GM04503 (cell line): Measurements from ENCODE around the gene C9orf43.
"Not testable (repeated sequence)": the region's sequence is repeated elsewhere in the genome, so short reads cannot be mapped to it uniquely, and the experiment has no call there.

ENCODE experiments used
- DNase-seq: peaks from one replicate; pipeline ENCODE4 v3.0.0-alpha.2; 2012; ENCODE audit warnings: low read depth

Gene C9orf43

DNA sequence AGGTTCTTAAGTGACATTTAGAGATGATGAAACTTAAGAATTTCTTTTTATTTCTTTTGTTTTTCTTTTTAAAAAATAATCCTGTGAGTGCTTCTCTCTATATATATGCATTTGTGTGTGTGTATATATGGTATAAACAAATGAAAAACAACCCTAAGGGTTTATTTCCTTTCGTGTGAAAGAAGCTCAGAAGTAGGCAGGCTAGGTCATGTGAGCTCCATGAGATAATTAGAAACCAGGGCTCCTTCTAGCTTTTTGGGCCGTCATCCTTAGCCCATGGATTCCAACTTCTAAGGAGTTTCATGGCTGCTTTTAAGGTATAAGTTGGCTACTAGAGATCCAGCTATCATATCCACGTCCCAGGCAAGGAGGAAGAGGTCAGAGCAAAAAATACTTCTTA is 11.2 kb downstream of the C9orf43 start:
- DNase-seq = no peak

- DNase-seq = no peak
These were observed 14.5 kb downstream of the C9orf43 start for GRCh38 chr9:113425072-113425471.

DNA sequence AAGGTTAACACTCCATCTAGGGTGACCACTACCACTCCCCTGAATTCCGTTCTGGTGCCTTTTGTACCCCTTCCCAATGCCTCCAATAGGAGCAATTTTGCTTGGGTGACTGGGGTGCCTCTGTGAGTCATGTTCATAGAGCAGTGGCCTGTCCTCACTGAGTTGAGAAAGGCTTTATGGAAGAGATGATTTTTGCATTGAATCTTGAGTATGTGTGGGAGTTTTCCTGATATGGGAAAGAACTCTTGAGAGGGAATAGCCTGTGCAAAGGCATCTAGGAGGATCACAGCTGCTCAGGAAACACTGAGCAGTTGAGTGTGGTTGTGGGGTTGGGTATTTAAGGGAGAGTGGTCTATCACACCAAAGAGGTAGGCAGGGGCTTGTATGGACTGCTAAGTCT is 16.2 kb downstream of the C9orf43 start:
- DNase-seq = no peak

DNA sequence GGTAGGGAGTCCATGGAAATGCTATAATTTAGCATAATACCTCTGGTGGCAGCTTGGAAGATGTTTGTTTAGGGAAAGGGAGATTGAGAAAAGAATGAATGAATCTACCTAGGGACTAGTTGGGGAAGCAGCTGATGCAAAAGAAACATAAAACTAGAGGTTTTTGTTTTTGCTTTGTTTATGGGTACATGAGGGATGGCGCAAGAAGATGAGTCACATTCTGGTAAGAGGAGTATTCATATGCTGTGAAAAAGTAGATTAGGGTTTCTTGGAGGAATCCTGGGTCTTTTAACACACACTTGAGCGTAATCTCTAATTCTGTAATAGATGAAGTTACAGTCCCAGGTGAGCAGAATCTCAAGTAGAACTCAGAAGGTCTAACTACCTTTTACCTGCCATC is 17.1 kb downstream of the C9orf43 start:
- DNase-seq = no peak

GRCh38 chr9:113428062-113428615 is 17.6 kb downstream of the C9orf43 start:
- DNase-seq = no peak

GRCh38 chr9:113431191-113431590 is 20.6 kb downstream of the C9orf43 start:
- no peak for DNase-seq

DNA sequence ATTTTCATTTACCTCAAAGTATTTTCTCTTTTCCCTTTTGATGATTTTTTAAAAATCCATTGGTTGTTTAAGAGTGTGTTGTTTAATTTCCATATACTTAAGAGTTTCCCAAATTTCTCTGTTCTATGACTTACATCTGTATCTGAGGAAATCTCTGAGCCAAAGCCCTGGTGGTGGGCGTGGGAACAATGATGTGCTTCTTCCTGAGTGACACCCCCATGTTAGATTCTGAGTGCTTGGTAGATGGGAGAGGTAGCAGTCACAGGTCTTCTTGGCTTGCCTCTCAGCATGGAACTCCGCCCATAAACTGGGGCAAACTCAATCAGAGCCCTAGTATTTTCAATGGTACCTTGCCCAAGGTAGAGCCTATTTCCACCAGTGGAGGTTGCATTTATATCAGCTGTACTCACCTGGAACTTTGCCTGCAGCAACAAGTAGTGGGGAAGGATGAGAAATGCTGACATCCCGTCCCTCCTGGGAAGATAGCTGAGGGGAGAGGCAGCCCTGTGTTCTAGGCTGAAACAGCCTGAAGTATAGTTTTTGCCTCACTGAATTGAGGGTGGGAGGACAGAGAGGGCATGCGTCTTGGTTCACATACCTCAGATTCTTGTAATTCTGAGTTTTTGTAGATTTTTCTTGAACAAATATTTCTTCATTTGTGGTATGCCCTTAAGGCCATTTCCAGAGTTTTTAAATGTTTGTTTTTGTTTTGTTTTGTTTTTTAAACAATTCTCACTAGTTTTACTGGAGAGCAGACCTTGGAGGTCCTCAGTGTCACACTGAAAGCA is 26.4 kb downstream of the C9orf43 start:
- peak; percentile 35 for DNase-seq

DNA sequence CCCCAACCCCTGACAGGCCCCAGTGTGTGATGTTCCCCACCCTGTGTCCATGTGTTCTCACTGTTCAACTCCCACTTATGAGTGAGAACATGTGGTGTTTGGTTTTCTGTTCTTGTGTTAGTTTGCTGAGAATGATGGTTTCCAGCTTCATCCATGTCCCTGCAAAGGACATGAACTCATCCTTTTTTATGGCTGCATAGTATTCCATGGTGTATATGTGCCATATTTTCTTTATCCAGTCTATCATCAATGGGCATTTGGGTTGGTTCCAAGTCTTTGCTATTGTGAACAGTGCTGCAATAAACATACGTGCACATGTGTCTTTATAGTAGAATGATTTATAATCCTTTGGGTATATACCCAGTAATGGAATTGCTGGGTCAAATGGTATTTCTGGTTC is 27.2 kb downstream of the C9orf43 start:
- DNase-seq = not testable (repeated sequence)

DNA sequence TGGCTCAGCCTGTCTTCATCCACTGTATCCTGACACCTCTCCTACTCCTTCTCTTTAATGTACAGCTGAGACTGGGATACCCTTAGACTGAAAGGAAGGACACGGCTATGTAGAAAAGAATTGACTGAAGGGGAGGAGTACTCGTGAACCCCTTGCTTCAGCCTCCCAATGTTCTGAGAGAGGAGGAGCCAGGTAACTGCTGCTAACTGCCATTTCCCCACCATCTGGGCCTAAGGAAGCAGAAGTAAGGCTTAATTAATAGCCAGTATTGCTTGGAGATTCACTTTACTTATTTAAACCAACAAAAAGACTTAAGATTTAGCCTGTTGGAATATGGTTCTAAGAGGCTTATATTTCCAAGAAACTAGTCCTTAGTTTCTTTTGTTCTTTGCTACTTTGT is 34.2 kb downstream of the C9orf43 start:
- DNase-seq = no peak

DNA sequence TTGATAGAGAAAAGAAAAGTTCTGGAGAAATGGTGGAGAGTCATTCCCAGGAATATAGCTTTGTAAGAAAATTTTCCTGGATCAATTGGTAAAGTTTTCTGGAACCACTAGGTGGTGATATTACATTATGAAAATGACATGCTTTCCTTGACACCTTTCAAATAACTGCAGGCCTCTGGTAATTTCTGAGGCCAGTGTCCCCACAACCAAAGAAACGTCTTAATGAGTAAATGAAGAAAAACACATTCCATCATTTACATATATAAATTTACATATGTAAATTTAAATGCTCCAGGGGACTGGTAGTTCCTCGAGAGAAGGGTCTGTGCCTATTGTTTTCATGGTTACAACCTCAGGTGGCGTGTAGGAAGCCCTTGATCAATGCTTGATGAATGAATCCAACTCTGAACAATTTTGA is 35.8 kb downstream of the C9orf43 start:
- no peak for DNase-seq

GRCh38 chr9:113449376-113449775 is 38.8 kb downstream of the C9orf43 start:
- no peak for DNase-seq

DNA sequence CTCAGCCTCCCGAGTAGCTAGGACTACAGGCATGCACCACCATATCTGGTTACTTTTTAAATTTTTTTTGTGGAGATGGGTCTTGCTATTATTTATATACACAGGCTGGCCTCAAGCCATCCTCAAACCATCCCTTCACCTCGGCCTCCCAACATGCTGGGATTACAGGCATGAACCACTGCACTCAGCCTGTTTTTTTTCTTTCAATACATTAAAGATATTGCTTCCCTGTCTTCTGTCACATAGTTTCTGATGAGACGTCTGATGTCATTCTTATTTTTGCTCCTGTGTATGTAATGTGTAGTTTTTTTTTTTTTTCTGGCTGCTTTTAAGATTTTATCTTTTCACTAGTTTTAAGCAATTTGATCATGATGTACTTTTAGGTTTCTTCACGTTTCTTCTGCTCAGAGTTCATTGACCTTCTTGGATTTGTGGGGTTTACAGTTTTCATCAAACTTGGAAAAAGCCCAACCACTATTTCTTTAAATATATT is 41.6 kb downstream of the C9orf43 start:
- no peak for DNase-seq

- peak; percentile 75 for DNase-seq
These were observed 44.6 kb downstream of the C9orf43 start for GRCh38 chr9:113454914-113455761.

DNA sequence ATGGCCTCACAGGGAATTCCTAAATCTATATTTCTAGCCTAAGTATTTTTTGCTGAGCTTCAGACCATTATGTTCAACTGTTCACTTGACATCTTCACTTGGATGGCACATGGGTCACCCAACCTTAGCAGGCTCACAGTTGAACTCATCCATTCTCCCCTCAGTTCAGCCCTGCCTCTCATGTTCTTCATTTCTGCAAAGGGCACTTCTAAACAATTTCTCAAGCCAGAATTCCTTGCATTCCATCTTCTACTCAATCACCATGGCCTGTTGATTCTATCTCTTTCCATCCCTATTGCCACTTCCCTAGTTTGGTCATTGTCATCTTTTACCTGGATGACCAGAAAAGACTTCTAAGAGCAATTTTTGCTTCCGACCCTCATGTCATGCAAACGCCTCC is 45.7 kb downstream of the C9orf43 start:
- no peak for DNase-seq

GRCh38 chr9:113461285-113461684 is 50.7 kb downstream of the C9orf43 start:
- no peak for DNase-seq

- no peak for DNase-seq
These were observed 51.4 kb downstream of the C9orf43 start for GRCh38 chr9:113461943-113462342.

DNA sequence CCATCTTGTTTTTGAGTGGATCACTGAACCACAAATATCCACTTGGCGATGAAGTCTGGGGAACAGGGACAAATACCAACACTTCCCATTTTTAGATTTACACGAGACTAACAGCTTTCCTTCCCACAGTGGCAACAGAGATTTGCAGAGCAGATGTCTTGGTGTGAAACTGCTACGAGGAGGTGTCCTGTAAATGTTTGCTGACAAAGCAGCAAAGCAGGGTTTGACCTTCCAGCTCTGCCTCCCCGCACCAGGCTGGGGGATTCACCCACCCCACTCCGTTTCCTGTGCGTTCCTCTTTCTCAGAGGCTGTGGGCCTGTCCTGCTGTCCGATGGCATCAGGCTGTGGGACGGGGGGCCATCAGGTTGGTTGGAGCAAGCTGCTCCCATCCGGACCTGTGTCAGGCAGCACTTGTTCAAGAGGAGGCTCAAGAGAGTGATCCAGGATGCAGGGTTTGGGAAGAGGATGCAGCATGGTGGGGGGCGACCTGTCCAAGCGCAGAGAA is 52.3 kb downstream of the C9orf43 start:
- no peak for DNase-seq

- DNase-seq = no peak
These were observed 53.1 kb downstream of the C9orf43 start, which contains the start of gene RGS3 for GRCh38 chr9:113463418-113464285. TSS of gene RGS3 (plus strand) at chr9:113463727. CDS start at chr9:113463803, 76 bp downstream.

GRCh38 chr9:113464286-113464660 is 53.7 kb downstream of the C9orf43 start:
- DNase-seq = no peak

DNA sequence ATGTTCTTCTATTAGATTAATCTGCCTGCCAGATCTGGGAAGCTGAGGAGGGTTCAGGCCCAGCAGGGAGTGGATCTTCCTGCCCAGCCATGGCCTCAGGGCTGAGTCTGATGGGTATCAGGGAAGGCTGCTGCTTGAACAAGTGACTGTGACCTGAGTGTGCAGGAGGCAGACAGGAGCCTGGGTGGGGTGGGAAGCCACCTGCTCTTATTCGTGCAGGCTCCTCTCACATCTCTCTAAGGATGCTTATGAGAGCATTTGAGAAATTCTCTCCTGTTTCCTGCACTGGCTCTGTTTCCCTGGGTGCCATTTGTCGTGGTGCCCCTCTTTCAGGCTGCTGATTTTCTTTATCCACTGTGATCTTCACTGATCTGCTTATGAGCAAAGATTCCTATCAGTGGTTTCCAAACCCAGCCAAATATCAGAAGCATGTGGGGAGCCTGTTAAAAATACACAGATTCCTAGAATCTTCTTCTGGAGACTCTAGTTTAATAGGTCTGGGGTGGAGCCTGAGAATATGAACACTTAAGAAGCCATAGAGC is 55.1 kb downstream of the C9orf43 start:
- DNase-seq = no peak

DNA sequence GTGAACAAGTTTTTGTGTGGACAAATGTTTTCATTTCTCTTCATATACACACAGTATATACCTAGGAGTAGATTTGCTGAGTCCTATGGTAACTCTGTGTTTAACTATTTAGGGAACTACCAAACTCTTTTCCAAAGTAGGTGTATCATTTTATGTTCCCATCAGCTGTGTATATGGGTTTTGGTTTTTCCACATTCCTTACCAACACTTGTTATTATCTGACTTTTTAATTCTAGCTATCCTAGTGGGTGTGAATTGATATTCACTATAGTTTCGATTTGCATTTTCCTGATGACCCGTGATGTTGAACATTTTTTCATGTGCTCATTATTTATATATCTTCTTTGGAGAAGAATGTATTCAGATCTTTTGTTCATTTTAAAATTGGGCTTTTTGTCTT is 56.6 kb downstream of the C9orf43 start:
- no peak for DNase-seq
